HCT116 (cell line): ENCODE results near the gene CELF1. TPM values are rescaled to one million over a fixed set of nuclear protein-coding genes. Genes with fewer than 3 reads are reported as not detected.

ENCODE experiments used
- ATAC-seq: fragments of 200-7000 bp; cut with Tn5 transposase; 2 replicates; pipeline ENCODE4 v1.9.1; 2020; ENCODE audit warnings: mild to moderate bottlenecking, moderate library complexity
- BruUV-seq: library from RNA; stranded (reverse); fragments of 400-500 nt; replicated peaks from 2 replicates; lab custom pipeline; 2021; lab: Mats Ljungman, UMichigan
- CTCF ChIA-PET: fragments of 300-600 bp; sonication (Branson Sonifier 250); formaldehyde crosslinking; loops from one replicate; lab custom pipeline; 2021; ENCODE audit warnings: antibody characterized with exemption; lab: Charles Lee
- POLR2A ChIA-PET: fragments of 300-600, 350-600 bp; sonication (Branson Sonifier 250); formaldehyde crosslinking; loops from one replicate; lab custom pipeline; 2021; ENCODE audit warnings: antibody characterized with exemption; lab: Charles Lee
- RAD21 ChIA-PET, 2 experiments: fragments of 300-600 bp; sonication (Branson Sonifier 250); formaldehyde crosslinking; loops; one replicate each; lab custom pipeline; 2023; ENCODE audit warnings: low total read pairs in 2 of 2; ENCODE audit not compliant: uncharacterized antibody in 2 of 2, unreplicated experiment in 2 of 2, low non-redundant PET in 1 of 2; lab: Charles Lee
- DNase-seq: peaks from one replicate; pipeline ENCODE4 v3.0.0-alpha.2; 2010; ENCODE audit warnings: low read depth, low spot score
- H2AFZ ChIP-seq: fragments of 200-600 bp; shearing (Covaris generic), sonication (generic); 2 replicates; pipeline ENCODE4 v1.6.1; 2017; ENCODE audit warnings: low read depth, mixed run types, mixed read lengths, antibody characterized with exemption, low read length; ENCODE audit not compliant: poor library complexity, severe bottlenecking
- H3K27ac ChIP-seq: 2 replicates; pipeline ENCODE4 v1.5.1; 2012; ENCODE audit warnings: low read depth, low read length
- H3K27me3 ChIP-seq: fragments of 200-600 bp; sonication (generic); 2 replicates; pipeline ENCODE4 v1.6.1; 2016; ENCODE audit warnings: mixed run types, low read length, mixed read lengths; ENCODE audit not compliant: insufficient read depth
- H3K36me3 ChIP-seq, 2 experiments: fragments of 200-500 bp in 1 of 2; fragments of 200-600 bp in 1 of 2; sonication (Bioruptor generic) in 1 of 2; sonication (generic) in 1 of 2; 2 replicates each; pipeline versions ENCODE4 v1.5.1 to v1.6.1; 2014 to 2016; ENCODE audit warnings: low read length in 2 of 2, inconsistent platforms in 1 of 2, mixed read lengths in 1 of 2, mixed run types in 1 of 2; ENCODE audit not compliant: insufficient read depth in 2 of 2, control insufficient read depth in 1 of 2
- H3K4me1 ChIP-seq, 2 experiments: fragments of 200-600 bp in 1 of 2; sonication (generic) in 1 of 2; 2 replicates each; pipeline versions ENCODE4 v1.5.1 to v1.6.1; 2012 to 2017; ENCODE audit warnings: low read length in 2 of 2, inconsistent platforms in 1 of 2, mild to moderate bottlenecking in 1 of 2, mixed read lengths in 1 of 2, mixed run types in 1 of 2, moderate library complexity in 1 of 2; ENCODE audit not compliant: insufficient read depth in 2 of 2, control insufficient read depth in 1 of 2
- H3K4me2 ChIP-seq: fragments of 200-600 bp; sonication (generic); 2 replicates; pipeline ENCODE4 v1.6.1; 2017; ENCODE audit warnings: mixed run types, low read length, mixed read lengths
- H3K4me3 ChIP-seq, 2 experiments: fragments of 200-600 bp in 1 of 2; sonication (generic) in 1 of 2; replicated peaks in 1 of 2; 2 replicates each; pipeline ENCODE4 v1.5.1; 2011 to 2016; ENCODE audit warnings: low read length in 2 of 2, control low read depth in 1 of 2, low read depth in 1 of 2, mild to moderate bottlenecking in 1 of 2, mixed read lengths in 1 of 2, mixed run types in 1 of 2
- H3K79me2 ChIP-seq: fragments of 200-600 bp; sonication (generic); 2 replicates; pipeline ENCODE4 v1.6.1; 2017; ENCODE audit warnings: mild to moderate bottlenecking, mixed run types, low read length, moderate library complexity, mixed read lengths; ENCODE audit not compliant: insufficient read depth
- H3K9ac ChIP-seq: fragments of 200-600 bp; sonication (generic); 2 replicates; pipeline ENCODE4 v1.6.1; 2016; ENCODE audit warnings: low read length, mixed read lengths
- H3K9me2 ChIP-seq: fragments of 200-600 bp; sonication (generic), shearing (Covaris generic); 2 replicates; pipeline ENCODE4 v1.6.1; 2017; ENCODE audit warnings: mixed run types, mild to moderate bottlenecking, moderate library complexity; ENCODE audit not compliant: insufficient read depth
- H3K9me3 ChIP-seq, 2 experiments: fragments of 200-500 bp in 1 of 2; fragments of 200-600 bp in 1 of 2; sonication (Bioruptor generic) in 1 of 2; sonication (generic) in 1 of 2; 2 replicates each; pipeline ENCODE4 v1.6.1; 2014 to 2017; ENCODE audit warnings: low read length in 2 of 2, mixed read lengths in 2 of 2, inconsistent platforms in 1 of 2, low read depth in 1 of 2, mild to moderate bottlenecking in 1 of 2, mixed run types in 1 of 2, moderate library complexity in 1 of 2; ENCODE audit not compliant: control insufficient read depth in 1 of 2, insufficient read depth in 1 of 2
- H4K20me1 ChIP-seq: fragments of 200-600 bp; sonication (generic), shearing (Covaris generic); 2 replicates; pipeline ENCODE4 v1.6.1; 2017; ENCODE audit warnings: mixed run types, mild to moderate bottlenecking, moderate library complexity; ENCODE audit not compliant: insufficient read depth
- ATF3 ChIP-seq: IDR thresholded peaks from 2 replicates; pipeline ENCODE4 v1.6.1; 2012
- CBX3 ChIP-seq: IDR thresholded peaks from 2 replicates; pipeline ENCODE4 v1.6.1; 2012; ENCODE audit warnings: low read depth
- CEBPB ChIP-seq: IDR thresholded peaks from 2 replicates; pipeline ENCODE4 v1.6.1; 2012; ENCODE audit warnings: low read depth
- EZH2 ChIP-seq: fragments of 200-600 bp; sonication (generic); IDR thresholded peaks from 2 replicates; pipeline ENCODE4 v1.6.1; 2017; ENCODE audit warnings: antibody characterized with exemption, mixed run types
- EZH2phosphoT487 ChIP-seq: fragments of 200-600 bp; IDR thresholded peaks from 2 replicates; pipeline ENCODE4 v1.6.1; 2018; ENCODE audit warnings: antibody characterized with exemption, borderline replicate concordance
- FOSL1 ChIP-seq: IDR thresholded peaks from 2 replicates; pipeline ENCODE4 v1.6.1; 2012; ENCODE audit warnings: low read depth
- RAD21 ChIP-seq: IDR thresholded peaks from 2 replicates; pipeline ENCODE4 v1.6.1; 2012; ENCODE audit warnings: low read depth, mild to moderate bottlenecking
- SIN3A ChIP-seq: IDR thresholded peaks from 2 replicates; pipeline ENCODE4 v1.6.1; 2012; ENCODE audit warnings: low read depth
- SRF ChIP-seq: IDR thresholded peaks from 2 replicates; pipeline ENCODE4 v1.6.1; 2012; ENCODE audit warnings: low read depth
- TCF7L2 ChIP-seq: IDR thresholded peaks from 2 replicates; pipeline ENCODE4 v1.7.0; 2011; ENCODE audit warnings: borderline replicate concordance, inconsistent platforms; ENCODE audit not compliant: insufficient read depth, insufficient read length; ENCODE audit errors: extremely low read depth
- YY1 ChIP-seq: IDR thresholded peaks from 2 replicates; pipeline ENCODE4 v1.6.1; 2011; ENCODE audit warnings: low read length, low read depth, moderate library complexity, mild to moderate bottlenecking; ENCODE audit not compliant: insufficient replicate concordance; ENCODE audit errors: extremely low read depth
- ZBTB33 ChIP-seq: IDR thresholded peaks from 2 replicates; pipeline ENCODE4 v1.6.1; 2011; ENCODE audit warnings: mild to moderate bottlenecking, low read length, moderate library complexity; ENCODE audit not compliant: insufficient replicate concordance; ENCODE audit errors: extremely low read depth
- ZFX ChIP-seq: fragments of 450-650 bp; IDR thresholded peaks from 2 replicates; pipeline ENCODE4 v1.6.1; 2017
- ZNF274 ChIP-seq: fragments of 200-500 bp; sonication (Bioruptor generic); IDR thresholded peaks from 2 replicates; pipeline ENCODE4 v1.6.1; 2014; ENCODE audit warnings: mild to moderate bottlenecking, low read depth, low read length, inconsistent platforms
- intact Hi-C: fragments of 100-400 bp; cut with micrococcal nuclease; formaldehyde crosslinking; loops from 2 replicates; pipeline ENCODE4 v1.10.0; 2022
- total RNA-seq: library from RNA; stranded (reverse); gene quantifications from one replicate; pipeline ENCODE4 v1.2.1, GENCODE V29; 2021; ENCODE audit not compliant: unreplicated experiment
- TF ChIP-seq, protein P1 (sequence below): IDR thresholded peaks from 2 replicates; pipeline ENCODE4 v1.6.1; 2012
- TF ChIP-seq, protein P2 (sequence below), 3 experiments: fragments of 200-600 bp in 1 of 3; sonication (generic) in 1 of 3; IDR thresholded peaks in 2 of 3; conservative IDR thresholded peaks in 1 of 3; 2 replicates each; pipeline ENCODE4 v1.5.1; 2012 to 2017; ENCODE audit warnings: low read depth in 2 of 3, low read length in 2 of 3, antibody characterized with exemption in 1 of 3, borderline replicate concordance in 1 of 3, control low read depth in 1 of 3, mild to moderate bottlenecking in 1 of 3, mixed read lengths in 1 of 3, mixed run types in 1 of 3, moderate library complexity in 1 of 3; ENCODE audit not compliant: insufficient read depth in 1 of 3

The CELF1 gene
- total RNA-seq, 1 experiment from 2014 or later = 133 TPM

DNA sequence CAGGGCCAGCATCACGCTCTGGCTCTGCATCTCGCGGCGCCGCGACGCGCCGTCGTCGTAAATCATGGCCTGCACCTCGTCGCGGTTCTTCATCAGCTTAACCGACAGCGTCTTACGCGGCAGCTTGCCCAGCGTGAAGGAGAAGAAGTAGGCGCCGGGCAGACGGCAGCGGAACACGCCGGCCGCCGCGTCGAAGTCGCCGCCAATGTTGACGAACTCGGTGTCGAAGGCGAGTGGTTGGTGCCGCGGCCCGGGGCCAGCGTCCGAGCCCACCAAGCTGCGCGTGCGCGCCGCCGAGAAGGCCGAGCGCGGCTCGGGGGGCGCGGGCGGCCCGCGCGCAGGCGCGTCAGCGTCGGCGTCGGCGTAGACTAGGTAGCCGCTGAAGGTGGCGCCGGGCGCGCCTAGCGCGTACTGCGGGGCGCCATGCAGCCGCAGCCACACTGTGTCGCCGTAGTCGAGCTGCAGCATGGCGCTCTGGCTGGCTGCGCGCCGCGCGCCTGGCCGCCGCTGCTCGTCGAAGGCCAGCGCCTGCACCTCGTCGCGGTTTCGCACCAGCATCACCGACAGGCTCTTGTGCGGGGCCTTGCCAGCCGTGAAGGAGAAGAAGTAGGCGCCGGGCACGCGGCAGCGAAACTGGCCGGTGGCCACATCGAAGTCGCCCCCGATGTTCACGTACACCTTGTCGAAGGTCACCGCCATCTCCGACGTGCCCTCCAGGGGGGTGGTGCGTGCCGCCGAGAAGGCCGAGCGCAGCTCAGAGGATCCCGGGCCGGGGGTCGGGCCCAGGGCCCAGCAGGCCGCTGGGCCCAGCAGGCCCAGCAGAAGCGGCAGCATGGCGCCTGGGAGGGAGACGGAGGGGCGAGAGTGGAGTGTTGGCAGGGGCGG lies 37.3 kb upstream of the CELF1 start:
- Histone ChIP-seq H3K4me1 (no peaks in the 10 kb centered on the region), H3K27me3 (peaks cover 6% of the 10 kb centered on the region; the same call in 1 of the 2 replicates)

DNA sequence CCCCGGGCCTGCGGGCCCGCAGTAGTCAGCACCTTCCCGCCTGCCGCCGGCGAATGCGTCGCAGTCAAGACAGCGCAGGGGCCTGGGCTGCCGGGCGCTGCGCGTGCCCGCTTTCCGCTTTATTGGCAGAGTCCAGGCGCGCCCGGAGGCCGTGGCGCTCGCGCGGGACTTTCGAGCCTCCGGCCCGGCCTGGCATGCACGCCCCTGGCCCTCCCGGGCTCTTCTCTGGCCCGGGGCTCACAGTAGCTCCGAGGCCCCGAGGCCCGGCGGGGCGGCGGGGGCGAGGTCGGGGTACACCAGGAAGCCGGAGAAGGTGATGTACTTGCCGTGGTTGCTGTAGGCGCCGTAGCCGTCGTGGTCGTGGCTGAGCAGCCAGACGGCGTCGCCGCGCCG lies 36.6 kb upstream of the CELF1 start:
- DNase-seq = no peak
- H3K9me2 ChIP-seq = no peaks in the 10 kb centered on the region
- no peak overlapping the region for H3K4me2 ChIP-seq
- no peaks in the 10 kb centered on the region for H3K79me2 ChIP-seq
- no peak overlapping the region for H3K9ac ChIP-seq
- H3K27me3 ChIP-seq = peaks cover 6% of the 10 kb centered on the region; the same call in 1 of the 2 replicates
- no peaks in the 10 kb centered on the region for H3K36me3 ChIP-seq
- no peak overlapping the region for H3K4me3 ChIP-seq
- H3K9me3 ChIP-seq = no peaks in the 10 kb centered on the region
- RAD21 ChIA-PET = no interaction called here
- CTCF ChIA-PET = no interaction called here
- no peak overlapping the region for H2AFZ ChIP-seq
- H4K20me1 ChIP-seq = no peaks in the 10 kb centered on the region
- BruUV-seq = no TSS peak
- no peak for ATAC-seq
- POLR2A ChIA-PET = no interaction called here
- H3K4me1 ChIP-seq = no peaks in the 10 kb centered on the region
- no peak overlapping the region for H3K27ac ChIP-seq
- intact Hi-C loops = no loop called here
- TF ChIP-seq ZNF274 (no peak), SIN3A (no peak), YY1 (no peak), EZH2phosphoT487 (no peak), ZFX (no peak), ZBTB33 (no peak), EZH2 (no peak), SRF (no peak), TCF7L2 (no peak), FOSL1 (no peak)
- TF ChIP-seq, protein P1, sequence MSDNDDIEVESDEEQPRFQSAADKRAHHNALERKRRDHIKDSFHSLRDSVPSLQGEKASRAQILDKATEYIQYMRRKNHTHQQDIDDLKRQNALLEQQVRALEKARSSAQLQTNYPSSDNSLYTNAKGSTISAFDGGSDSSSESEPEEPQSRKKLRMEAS = no peak
- TF ChIP-seq, protein P2, sequence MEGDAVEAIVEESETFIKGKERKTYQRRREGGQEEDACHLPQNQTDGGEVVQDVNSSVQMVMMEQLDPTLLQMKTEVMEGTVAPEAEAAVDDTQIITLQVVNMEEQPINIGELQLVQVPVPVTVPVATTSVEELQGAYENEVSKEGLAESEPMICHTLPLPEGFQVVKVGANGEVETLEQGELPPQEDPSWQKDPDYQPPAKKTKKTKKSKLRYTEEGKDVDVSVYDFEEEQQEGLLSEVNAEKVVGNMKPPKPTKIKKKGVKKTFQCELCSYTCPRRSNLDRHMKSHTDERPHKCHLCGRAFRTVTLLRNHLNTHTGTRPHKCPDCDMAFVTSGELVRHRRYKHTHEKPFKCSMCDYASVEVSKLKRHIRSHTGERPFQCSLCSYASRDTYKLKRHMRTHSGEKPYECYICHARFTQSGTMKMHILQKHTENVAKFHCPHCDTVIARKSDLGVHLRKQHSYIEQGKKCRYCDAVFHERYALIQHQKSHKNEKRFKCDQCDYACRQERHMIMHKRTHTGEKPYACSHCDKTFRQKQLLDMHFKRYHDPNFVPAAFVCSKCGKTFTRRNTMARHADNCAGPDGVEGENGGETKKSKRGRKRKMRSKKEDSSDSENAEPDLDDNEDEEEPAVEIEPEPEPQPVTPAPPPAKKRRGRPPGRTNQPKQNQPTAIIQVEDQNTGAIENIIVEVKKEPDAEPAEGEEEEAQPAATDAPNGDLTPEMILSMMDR (IDR thresholded peaks at IDR 0.05 in 2 of 3, conservative IDR thresholded peaks at IDR 0.05 in 1 of 3; ENCODE audit: borderline replicate concordance in 1 of 3, insufficient read depth in 1 of 3, low read depth in 2 of 3, low read length in 2 of 3) = no peak

More for the DNA sequence above, 37.3 kb upstream of the CELF1 start:
- Histone ChIP-seq H3K9me3 (no peaks in the 10 kb centered on the region), H3K27ac (no peak overlapping the region), H3K4me3 (no peak overlapping the region), H3K9ac (no peak overlapping the region), H3K4me2 (no peak overlapping the region), H3K9me2 (no peaks in the 10 kb centered on the region), H3K79me2 (no peaks in the 10 kb centered on the region), H3K36me3 (no peaks in the 10 kb centered on the region), H4K20me1 (no peaks in the 10 kb centered on the region), H2AFZ (no peak overlapping the region)
- DNase-seq (no peak), ATAC-seq (no peak)
- ChIA-PET POLR2A (no interaction called here), RAD21 (no interaction called here), CTCF (no interaction called here)
- BruUV-seq = no TSS peak
- TF ChIP-seq CEBPB = no peak
- TF ChIP-seq ATF3 = no peak
- no peak for TF ChIP-seq CBX3
- TF ChIP-seq RAD21 = no peak
- intact Hi-C loops = no loop called here
